Measurements from ENCODE around the gene TMEM69. TPM values are rescaled to one million over a fixed set of nuclear protein-coding genes. Genes with fewer than 3 reads are reported as not detected.

TMEM69 gene
- total and polyA plus RNA-seq, 2 of the 13 experiments (the other 11 are each of a cell fraction or from before 2014, with no cell fraction given) = 25.4 to 135 TPM

DNA sequence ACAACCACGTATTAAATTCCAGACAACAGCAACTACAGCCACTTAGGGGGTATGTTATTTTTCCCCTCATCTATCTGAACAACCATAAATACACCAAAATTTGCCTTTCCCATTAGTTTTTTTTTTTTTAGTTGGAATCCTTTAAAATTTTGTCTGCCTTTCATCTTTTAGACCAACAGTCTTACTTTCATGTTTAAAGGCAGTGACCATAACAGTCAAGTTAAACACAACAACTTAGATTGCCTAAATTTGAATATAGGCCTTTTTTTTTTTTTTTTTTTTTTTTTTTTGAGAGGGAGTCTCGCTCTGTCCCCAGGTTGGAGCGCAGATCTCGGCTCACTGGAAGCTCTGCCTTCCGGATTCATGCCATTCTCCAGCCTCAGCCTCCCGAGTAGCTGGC is 5.0 kb upstream of the TMEM69 start (continued):
- TF ChIP-seq KDM2A (CRISPR knock-in tag; IDR thresholded peaks at IDR 0.05; ENCODE audit: borderline replicate concordance, low read depth) = no peak
- no peak for TF ChIP-seq ZNF33B (CRISPR knock-in tag; IDR thresholded peaks at IDR 0.05)
- TF ChIP-seq ETV6 (CRISPR knock-in tag; conservative IDR thresholded peaks at IDR 0.05) = no peak
- TF ChIP-seq SNAPC4 (CRISPR knock-in tag; IDR thresholded peaks at IDR 0.05) = no peak
- no peak for TF ChIP-seq MLLT10 (CRISPR knock-in tag; IDR thresholded peaks at IDR 0.05)
- TF ChIP-seq PAF1 (CRISPR knock-in tag; IDR thresholded peaks at IDR 0.05) = no peak

- Histone ChIP-seq H3K36me3 (replicated peaks in 1 of 2; ENCODE audit: control insufficient read depth in 1 of 2, insufficient read depth in 2 of 2, low read length in 2 of 2) (no peaks in the 10 kb centered on the region), H3K9ac (ENCODE audit: insufficient read depth, low read depth, low read length) (peak overlapping the region; percentile 100; the same call in 1 of the 2 replicates), H4K20me1 (ENCODE audit: insufficient read depth, low read length) (peaks cover 54% of the 10 kb centered on the region), H3K27ac (ENCODE audit: extremely low read length, insufficient read depth, low read length) (peak overlapping the region; percentile 99), H3K79me2 (ENCODE audit: insufficient read depth, low read length) (peaks cover 87% of the 10 kb centered on the region), H3K4me1 (ENCODE audit: insufficient read depth, low read length) (peaks cover 59% of the 10 kb centered on the region), H3K27me3 (ENCODE audit: control insufficient read depth in 1 of 2, insufficient read depth in 2 of 2, low read length in 2 of 2) (peaks cover 0 to 5% of the 10 kb centered on the region in 2 experiments; a peak in 2 of 5 replicates), H2AFZ (ENCODE audit: low read length) (no peak overlapping the region), H3K4me3 (replicated peaks in 1 of 3; ENCODE audit: insufficient read depth in 1 of 3, low read depth in 2 of 3, low read length in 3 of 3) (peak overlapping the region; percentile 70 to 98 (median 93); a peak in 5 of 6 replicates), H3K9me3 (ENCODE audit: low read length) (no peaks in the 10 kb centered on the region), H3K4me2 (ENCODE audit: low read depth, low read length) (peak overlapping the region; percentile 68)
- POLR2A ChIA-PET = interaction anchor here (0.5 to 1.1 kb wide), 2 partner anchors 12 to 176 kb away, joined by 3 to 4 read pairs; no protein-coding TSS in a partner anchor
- in situ Hi-C loops (cut with HindIII; ENCODE audit: extremely low pct_ligation_motif_present, low pct_unique_long_range_greater_than_20kb) = no loop called here
- ATAC-seq = no peak
- no peak for DNase-seq (ENCODE audit: low spot score)
- intact Hi-C loops (cut with micrococcal nuclease; ENCODE audit: unreplicated experiment) = loop anchor here (2.0 kb wide), 1 partner anchor 26 kb away; no protein-coding TSS in a partner anchor
- 56% methylated on average over 2 of the region's 2 CpGs for WGBS (ENCODE audit: low lambda C conversion rate)
- no TSS peak for BruUV-seq (replicated peaks)
- no peak for FAIRE-seq
- CTCF ChIA-PET (ENCODE audit: low intra/inter-chr PET ratio, low total read pairs) = no interaction called here
- TF ChIP-seq, protein P1, sequence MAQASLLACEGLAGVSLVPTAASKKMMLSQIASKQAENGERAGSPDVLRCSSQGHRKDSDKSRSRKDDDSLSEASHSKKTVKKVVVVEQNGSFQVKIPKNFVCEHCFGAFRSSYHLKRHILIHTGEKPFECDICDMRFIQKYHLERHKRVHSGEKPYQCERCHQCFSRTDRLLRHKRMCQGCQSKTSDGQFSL (CRISPR knock-in tag; IDR thresholded peaks at IDR 0.05) = peak; percentile 70
- TF ChIP-seq HNF1B (CRISPR knock-in tag; IDR thresholded peaks at IDR 0.05) = no peak
- TF ChIP-seq NAIF1 (CRISPR knock-in tag; IDR thresholded peaks at IDR 0.05; ENCODE audit: borderline replicate concordance) = no peak
- no peak for TF ChIP-seq TCF12 (IDR thresholded peaks at IDR 0.05)
- no peak for TF ChIP-seq TCF12 (CRISPR knock-in tag; IDR thresholded peaks at IDR 0.05)
- TF ChIP-seq, protein P2, sequence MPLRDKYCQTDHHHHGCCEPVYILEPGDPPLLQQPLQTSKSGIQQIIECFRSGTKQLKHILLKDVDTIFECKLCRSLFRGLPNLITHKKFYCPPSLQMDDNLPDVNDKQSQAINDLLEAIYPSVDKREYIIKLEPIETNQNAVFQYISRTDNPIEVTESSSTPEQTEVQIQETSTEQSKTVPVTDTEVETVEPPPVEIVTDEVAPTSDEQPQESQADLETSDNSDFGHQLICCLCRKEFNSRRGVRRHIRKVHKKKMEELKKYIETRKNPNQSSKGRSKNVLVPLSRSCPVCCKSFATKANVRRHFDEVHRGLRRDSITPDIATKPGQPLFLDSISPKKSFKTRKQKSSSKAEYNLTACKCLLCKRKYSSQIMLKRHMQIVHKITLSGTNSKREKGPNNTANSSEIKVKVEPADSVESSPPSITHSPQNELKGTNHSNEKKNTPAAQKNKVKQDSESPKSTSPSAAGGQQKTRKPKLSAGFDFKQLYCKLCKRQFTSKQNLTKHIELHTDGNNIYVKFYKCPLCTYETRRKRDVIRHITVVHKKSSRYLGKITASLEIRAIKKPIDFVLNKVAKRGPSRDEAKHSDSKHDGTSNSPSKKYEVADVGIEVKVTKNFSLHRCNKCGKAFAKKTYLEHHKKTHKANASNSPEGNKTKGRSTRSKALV (CRISPR knock-in tag; IDR thresholded peaks at IDR 0.05) = no peak
- TF ChIP-seq, protein P3, sequence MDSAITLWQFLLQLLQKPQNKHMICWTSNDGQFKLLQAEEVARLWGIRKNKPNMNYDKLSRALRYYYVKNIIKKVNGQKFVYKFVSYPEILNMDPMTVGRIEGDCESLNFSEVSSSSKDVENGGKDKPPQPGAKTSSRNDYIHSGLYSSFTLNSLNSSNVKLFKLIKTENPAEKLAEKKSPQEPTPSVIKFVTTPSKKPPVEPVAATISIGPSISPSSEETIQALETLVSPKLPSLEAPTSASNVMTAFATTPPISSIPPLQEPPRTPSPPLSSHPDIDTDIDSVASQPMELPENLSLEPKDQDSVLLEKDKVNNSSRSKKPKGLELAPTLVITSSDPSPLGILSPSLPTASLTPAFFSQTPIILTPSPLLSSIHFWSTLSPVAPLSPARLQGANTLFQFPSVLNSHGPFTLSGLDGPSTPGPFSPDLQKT (CRISPR knock-in tag; IDR thresholded peaks at IDR 0.05; ENCODE audit: borderline replicate concordance) = no peak
Observed at GRCh38 chr1:45684402-45684801, 3.6 kb upstream of the TMEM69 start.

Data from HepG2 (cell line).